C4-2B (cell line): ENCODE data around the gene CKS2.

ENCODE experiments used
- CTCF ChIP-seq: fragments of 450-650 bp; conservative IDR thresholded peaks from 2 replicates; pipeline ENCODE4 v1.5.1; 2017; ENCODE audit warnings: mild to moderate bottlenecking
- ZFX ChIP-seq: fragments of 450-650 bp; IDR thresholded peaks from 2 replicates; pipeline ENCODE4 v1.6.1; 2017

GRCh38 chr9:89312222-89312571 is 1.2 kb downstream of the CKS2 start:
- TF ChIP-seq CTCF: no peak
- no peak for TF ChIP-seq ZFX
